Right lobe of liver (tissue), 4 donors: Measurements from ENCODE around the gene TAMALIN.

Experiments used
- POLR2A ChIP-seq: fragments of 450-650 bp; IDR thresholded peaks from one replicate; pipeline ENCODE4 v1.6.1; 2017; ENCODE audit warnings: antibody characterized with exemption, mild to moderate bottlenecking
- TF ChIP-seq, protein P1 (sequence below), 4 donors: fragments of 200-600 bp in 3 of 4; fragments of 450-650 bp in 1 of 4; IDR thresholded peaks; one replicate each; pipeline versions ENCODE4 v1.5.1 to v1.8.0; 2016 to 2022; ENCODE audit warnings: antibody characterized with exemption in 4 of 4, mild to moderate bottlenecking in 2 of 4
- donor health status: DM: no; HTN: no; CAD: no.
- donor health status: DM: no; HTN: no; CAD: no.
- donor health status: DM: no; HTN: yes; CAD: no.

DNA sequence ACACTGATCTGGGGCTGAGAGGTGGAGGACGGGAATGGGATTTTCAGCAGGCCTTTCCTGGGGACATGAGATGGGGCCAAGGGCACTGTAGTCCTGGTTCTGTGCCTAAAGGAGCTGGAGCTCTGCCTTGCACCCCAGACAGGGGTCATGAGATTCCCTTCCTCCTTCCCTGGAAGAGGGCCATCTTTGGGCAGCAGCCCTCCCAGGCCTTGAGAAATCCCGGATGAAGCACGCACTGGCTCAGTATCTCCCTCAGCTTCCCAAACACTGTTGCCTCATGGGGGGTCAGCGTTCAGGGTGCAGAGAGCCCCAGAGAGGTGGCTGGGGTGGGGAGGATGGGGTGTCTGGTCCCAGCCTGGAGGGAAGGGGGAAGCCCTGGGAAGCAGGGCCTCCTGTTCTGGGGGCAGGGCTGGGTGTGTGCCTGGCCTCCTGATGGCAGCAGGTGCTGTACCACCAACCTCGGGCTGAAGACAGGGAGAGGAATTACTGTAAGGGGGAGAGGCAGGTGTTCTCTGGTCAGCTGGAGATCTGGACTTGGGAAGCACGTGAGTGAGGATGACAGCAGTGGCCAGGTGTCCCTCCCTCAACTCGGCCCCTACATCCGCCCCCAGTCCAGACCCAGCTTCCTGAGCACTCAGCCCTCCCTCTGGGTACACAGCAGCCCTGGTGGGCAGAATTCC is 36.1 kb downstream of the TAMALIN start:
- no peak for TF ChIP-seq POLR2A
- TF ChIP-seq, protein P1, sequence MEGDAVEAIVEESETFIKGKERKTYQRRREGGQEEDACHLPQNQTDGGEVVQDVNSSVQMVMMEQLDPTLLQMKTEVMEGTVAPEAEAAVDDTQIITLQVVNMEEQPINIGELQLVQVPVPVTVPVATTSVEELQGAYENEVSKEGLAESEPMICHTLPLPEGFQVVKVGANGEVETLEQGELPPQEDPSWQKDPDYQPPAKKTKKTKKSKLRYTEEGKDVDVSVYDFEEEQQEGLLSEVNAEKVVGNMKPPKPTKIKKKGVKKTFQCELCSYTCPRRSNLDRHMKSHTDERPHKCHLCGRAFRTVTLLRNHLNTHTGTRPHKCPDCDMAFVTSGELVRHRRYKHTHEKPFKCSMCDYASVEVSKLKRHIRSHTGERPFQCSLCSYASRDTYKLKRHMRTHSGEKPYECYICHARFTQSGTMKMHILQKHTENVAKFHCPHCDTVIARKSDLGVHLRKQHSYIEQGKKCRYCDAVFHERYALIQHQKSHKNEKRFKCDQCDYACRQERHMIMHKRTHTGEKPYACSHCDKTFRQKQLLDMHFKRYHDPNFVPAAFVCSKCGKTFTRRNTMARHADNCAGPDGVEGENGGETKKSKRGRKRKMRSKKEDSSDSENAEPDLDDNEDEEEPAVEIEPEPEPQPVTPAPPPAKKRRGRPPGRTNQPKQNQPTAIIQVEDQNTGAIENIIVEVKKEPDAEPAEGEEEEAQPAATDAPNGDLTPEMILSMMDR (IDR thresholded peaks at IDR 0.05) = no peak
